SK-MEL-5 (cell line): Measurements from ENCODE around the gene CHRNG. TPM values are rescaled to one million over a fixed set of nuclear protein-coding genes. Genes with fewer than 3 reads are reported as not detected.
A peak's percentile ranks its signal among the peaks of the same experiment; 100 is the strongest.

ENCODE experiments used
- DNase-seq: peaks from one replicate; pipeline ENCODE4 v3.0.0-alpha.2; 2016; ENCODE audit warnings: low read depth, low spot score
- in situ Hi-C: cut with HindIII; loops from 2 replicates; pipeline ENCODE4 v1.10.0; 2016; ENCODE audit warnings: low sequenced_read_pairs, high pct_unique_total_duplicates, low pct_unique_long_range_greater_than_20kb
- total RNA-seq: library from RNA; depleted of rRNA; stranded (reverse); fragments of >200 nt; shearing (Covaris generic); gene quantifications from 2 replicates; pipeline ENCODE4 v1.2.3, GENCODE V29; 2014

Gene CHRNG
- total RNA-seq, 1 experiment from 2014 or later, result not detected

DNA sequence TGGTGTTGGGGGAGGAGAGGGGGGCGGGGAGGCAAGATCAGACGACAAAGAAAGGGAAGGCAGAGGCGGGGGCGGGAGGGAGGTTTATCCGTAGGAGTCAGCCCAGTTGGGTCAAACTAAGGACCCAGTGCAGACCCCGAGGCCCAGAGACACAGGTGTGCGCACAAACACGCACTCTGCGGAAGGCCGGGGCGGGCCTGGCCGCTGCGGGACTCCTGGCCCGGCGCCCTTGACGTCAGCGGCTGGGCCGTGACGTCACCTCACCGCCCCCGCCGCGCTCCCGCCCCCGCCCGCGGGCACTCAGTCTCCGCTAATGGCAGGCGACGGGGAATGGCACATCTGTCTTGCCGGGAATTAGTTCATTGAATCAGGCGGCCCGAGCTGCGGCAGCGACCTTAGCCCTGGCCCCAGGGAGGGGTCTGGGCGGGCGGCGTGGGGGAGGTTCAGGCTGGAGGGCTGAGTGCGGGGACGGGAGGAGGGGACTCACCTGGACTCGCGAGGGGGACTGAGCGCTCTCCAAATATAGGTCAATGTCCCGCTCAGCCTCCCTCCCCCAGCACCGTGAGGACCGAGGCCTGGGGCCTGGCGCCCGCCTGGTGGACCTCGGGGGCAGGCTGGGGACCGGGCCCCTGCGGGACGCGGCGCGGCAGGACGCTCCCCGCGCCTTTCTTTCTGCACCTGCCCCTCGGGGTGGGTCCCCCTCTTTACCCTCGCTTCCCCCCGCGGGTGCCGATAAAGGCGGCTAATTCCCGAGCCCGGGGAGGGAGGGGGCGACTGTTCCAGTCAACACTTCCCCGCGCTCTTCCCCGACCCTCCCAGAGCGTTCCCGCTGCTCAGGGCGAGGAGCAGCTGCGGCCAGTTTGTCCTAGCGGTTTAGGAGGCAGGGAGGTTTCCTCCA, 36.3 kb upstream of the CHRNG start:
- in situ Hi-C loops, result no loop called here
- no peak for DNase-seq

DNA sequence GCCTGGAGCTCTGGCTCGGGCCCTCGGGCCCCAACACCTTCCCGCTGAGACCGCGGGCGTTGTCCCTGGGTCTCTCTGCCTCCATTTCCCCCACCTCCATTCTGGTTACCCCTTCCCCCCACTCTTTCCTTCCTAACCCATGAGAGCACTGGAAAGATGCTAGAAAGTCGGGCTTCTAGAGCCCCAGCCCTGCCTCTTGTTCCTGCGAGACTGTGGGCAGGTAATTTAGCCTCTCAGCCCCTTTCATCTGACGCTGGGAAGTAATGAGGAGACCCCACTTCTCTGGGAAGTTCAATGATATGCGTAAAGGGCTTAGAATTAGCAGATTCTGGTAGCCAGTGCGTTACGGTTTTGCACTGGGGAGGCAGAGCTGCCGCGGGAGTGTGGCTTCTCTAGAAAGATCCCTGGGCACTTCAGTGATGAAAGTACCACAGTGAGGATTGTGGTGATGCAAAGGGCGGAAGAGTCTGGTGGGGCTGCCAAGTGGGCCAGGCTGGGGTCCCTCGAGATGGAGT, 35.6 kb upstream of the CHRNG start:
- in situ Hi-C loops, result no loop called here

DNA sequence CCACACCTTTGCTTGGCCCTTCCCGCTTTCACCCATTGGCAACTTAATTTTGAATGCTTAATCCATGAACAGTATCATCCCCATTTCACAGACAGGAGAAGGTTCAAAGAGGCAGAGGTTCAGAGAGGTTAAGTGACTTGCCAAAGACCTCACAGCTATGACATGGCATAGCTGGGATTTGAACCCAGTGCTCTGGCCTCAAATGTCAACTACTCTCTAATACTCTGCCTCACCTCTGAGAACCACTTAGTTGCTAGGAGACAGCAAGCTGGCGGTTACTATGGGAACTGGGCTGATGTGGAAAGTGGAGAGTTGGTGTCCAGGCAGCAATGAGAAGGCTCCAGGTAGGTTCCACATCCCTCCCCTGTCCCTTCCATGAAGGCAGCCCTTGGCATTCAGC, 35.1 kb upstream of the CHRNG start:
- DNase-seq, result no peak
- in situ Hi-C loops, result no loop called here

More for the DNA sequence above, 35.6 kb upstream of the CHRNG start:
- no peak for DNase-seq

DNA sequence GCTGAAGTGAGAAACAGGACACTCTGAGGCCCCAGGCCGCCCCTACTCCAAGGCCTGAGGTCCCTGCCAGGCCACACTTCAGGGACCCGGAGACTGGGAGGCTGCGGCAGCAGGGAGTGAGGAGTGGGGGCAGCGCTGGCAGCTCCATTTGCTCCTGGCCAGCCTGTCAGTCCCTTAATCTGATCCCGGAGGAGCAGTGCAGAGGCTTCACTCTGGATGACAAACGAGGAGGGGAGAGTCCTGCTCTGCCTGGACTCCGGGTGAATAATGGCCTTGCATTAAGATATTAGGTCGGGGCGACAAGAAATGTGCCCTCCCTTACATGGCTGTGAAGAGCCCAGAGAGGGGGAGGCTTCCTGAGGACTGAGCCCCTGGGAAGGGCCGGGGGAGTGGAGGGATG, 33.6 kb upstream of the CHRNG start:
- DNase-seq, result no peak

DNA sequence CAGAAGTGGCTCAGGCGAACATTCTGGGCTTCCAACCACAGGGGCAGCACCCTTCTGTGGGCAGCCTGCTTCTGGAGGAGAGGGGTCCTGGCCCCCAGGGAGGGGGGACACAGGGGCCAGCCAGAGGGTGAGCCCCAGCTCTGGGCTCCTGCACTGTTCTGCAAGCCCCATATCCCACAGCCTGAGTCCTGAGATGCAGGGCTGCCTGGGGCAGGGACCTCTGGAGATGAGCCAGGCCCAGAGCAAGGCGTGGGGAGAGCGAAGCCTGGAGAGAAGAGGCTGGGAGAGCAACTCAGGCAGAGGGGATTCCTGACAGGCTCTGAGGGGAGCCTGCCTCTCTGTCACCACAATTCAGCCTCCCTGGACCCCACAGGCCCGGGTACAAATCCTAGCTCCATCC, 32.8 kb upstream of the CHRNG start:
- in situ Hi-C loops, result no loop called here
- no peak for DNase-seq

More for the DNA sequence above, 33.6 kb upstream of the CHRNG start:
- in situ Hi-C loops, result no loop called here

DNA sequence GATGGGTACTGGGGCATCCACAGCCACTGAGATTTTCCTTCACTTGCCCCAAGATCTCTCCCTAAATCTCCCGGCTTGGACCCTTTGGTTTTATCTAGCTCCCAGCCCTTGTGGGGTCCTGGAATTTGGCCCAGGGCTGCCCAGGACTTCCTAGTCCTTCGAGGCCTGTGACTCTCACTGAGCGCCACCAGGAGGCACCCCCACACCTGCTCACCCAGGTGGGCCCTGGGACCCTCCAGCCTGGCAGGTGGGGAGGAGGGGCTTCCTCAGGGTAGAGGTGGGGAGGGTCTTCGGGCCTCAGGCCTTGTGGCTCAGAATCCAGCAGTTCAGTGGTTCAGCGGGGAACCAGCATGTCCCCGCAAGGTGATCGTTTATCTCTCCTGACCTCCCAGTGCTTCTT, 31.2 kb upstream of the CHRNG start:
- in situ Hi-C loops, result no loop called here
- no peak for DNase-seq

DNA sequence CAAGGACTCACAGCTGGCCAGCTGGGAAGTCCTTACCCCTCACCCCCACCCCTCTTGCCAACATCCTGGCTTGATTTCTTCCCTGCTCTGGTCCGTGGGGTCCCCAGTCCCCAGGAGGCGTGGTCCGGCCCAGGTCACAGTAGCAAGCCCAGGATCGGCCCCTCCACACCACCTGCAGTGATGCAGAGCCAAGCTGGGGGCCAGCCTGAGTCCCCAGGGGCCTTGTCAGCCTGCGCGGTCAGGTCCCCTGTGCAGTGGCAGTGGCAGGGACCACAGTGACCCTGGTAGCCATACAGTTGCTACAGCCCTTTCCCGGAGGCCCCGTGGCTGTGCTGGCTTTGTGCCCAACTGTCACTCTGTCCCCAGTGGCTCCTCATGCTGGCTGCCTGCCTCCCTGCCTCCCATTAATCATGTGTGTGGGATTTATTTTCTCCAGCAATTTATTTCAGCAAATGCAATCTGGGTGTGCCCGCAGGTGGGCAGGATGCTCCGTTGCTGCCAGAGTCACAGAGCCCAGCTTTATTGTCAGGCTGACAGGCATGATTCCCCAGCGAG, 28.1 kb upstream of the CHRNG start:
- in situ Hi-C loops, result no loop called here
- no peak for DNase-seq

DNA sequence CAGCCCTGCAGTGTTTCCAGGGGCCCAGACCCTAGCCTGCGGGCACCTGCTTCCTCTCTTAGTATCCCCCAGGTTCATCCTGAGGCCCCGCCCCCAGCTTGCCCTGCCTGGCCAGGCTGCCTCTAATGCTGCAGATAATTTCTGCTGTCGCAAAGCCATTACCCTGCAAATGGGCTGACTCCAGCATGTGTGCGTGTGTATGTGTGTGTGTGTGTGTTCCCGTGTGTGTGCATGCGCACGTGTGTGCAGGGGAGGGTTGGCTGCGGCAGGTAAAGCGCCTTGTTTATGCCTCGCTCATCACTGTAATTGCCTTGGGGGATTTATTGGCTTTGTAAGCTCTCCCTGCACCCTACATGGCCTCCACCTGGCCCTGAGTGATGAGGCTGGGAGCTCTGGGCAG, 26.9 kb upstream of the CHRNG start:
- DNase-seq, result no peak
- in situ Hi-C loops, result no loop called here

DNA sequence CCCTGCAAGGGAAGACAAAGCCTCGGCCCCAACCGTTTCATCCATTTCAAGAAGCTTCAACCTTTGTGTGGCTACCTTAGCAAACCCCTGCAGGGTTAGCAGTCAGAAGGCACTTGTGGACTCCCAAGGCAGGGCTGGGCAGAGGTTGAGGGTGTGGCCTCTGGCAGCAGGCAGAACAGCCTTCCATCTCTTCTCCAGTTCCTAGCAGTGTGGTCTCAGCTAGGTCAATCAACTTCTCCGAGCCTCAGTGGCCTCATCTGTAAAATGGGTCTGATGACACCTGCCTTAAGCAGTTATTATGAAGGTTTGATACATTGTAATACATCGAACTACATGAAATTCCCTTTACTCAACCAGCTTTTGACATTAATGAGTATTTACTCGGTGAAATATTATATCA, 26.1 kb upstream of the CHRNG start:
- no peak for DNase-seq
- in situ Hi-C loops, result no loop called here

DNA sequence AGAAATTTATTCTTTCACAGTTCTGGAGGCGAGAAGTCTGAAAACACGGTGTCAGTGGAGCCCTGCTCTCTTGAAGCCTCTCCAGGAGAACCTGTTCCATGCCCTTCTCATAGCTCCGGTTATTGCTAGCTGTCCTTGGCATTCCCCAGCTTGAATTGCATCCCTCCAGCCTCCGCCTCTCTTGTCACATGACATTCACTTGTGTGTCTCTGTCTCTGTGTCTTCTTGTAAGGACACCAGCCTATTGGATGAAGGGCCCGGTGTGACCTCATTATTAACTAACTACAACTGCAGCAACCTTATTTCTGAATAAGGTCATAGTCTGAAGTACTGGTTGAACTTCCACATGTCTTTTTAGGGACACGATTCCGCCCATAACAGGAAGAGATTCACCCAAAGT, 23.9 kb upstream of the CHRNG start:
- no peak for DNase-seq
- in situ Hi-C loops, result no loop called here

DNA sequence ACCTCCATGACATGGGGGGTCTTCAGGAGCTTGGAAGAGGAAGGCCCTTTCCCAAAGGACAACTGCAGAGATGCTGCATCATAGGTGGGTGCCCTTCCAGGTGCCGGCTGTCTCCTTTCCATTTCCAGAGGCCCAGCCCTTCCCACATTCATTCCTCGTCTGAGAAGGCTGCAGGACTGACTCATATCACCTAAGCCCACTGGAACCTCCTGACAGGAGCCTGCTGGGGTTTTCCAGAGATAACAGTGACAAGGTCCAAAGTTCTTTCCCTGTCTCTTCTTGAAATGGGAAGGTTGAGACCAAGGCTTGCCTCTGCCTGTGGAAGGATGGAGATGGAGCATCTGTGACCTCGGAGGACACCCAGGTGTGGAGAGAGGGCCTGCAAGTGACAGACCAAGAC, 22.9 kb upstream of the CHRNG start:
- in situ Hi-C loops, result no loop called here
- DNase-seq, result no peak

DNA sequence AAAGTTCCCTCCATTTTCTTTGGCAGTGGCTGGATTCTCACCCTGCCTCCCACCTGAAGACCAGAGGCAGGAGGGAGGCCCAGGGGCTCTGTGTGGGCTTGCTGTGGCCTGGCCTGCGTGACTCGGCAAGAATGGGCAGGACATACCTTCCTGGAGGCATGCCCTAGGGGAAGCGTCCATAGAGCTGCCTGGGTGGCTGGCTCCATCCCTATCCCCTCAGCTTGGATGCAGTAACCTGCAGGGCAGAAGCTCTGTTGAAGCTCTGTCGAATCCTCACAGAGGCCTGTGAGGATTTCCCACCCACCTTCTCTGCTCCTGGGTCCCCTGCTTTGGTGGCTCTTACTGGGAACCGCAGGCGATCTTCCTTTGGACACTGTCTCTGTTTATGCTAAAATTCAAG, 20.6 kb upstream of the CHRNG start:
- DNase-seq, result no peak
- in situ Hi-C loops, result no loop called here

DNA sequence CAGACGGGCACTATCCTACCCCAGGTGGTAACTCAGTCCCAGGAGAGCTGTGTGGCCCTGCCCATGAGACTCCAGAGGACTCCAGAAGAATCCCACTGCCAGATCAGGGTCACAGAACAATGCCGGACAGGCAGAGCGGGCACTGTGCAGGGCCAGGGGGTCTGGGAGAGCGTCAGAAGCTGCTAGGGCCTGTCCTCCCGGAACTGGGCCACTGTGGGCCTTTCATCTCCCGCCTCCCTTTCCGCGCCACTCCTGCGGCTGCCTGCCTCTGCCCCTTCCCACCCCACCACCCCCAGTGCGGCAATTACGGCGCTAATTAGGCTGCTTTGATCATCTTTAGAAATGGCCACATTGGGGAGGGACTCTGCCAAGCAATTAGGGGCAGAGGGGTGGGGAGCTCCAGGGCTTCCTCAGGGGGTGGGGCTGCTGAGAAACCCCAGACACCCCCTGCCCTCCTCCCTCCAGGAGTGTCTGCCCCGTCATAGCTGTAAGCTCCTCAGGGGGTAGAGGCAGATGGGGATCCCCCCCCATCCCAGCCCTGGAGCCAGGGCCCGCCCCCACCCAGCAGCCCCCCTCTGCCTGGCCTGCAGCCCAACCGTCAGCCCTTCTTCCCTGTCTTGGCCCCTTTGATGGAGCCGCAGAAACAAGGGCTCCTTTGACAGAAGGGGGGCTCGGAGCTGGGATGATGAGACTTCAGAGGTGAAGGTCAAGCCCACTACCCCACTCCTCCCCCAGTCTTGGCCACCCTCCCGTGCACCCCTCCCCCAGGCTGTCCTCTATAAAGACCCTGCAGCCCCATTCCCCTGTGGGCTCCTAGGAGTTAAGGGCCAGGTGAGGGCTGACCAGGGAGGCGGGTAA, 19.7 kb upstream of the CHRNG start, which contains the start of gene PRSS56:
Gene PRSS56, plus strand, starts transcription at position 808 of the 858 bp plus-strand sequence. CDS start 211 bp downstream, outside the sequence.
- DNase-seq, result no peak

DNA sequence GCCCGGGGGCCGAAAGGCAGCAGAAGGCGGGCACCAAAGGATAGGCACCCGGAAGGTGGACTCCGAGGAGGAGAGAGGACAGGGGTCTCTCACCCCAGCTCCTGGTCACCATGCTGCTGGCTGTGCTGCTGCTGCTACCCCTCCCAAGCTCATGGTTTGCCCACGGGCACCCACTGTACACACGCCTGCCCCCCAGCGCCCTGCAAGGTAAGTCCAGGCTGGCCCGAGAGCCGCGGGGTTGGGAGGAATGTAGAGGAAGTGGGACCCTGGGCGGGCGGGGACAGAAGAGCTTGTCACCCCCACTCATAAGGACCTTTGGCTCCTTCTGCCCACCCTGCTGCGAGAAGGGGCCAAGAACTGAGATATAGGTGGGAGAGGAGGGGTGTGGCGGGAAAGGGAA, 19.0 kb upstream of the CHRNG start:
- in situ Hi-C loops, result no loop called here

More for the DNA sequence above, 19.7 kb upstream of the CHRNG start, which contains the start of gene PRSS56:
- in situ Hi-C loops, result no loop called here

DNA sequence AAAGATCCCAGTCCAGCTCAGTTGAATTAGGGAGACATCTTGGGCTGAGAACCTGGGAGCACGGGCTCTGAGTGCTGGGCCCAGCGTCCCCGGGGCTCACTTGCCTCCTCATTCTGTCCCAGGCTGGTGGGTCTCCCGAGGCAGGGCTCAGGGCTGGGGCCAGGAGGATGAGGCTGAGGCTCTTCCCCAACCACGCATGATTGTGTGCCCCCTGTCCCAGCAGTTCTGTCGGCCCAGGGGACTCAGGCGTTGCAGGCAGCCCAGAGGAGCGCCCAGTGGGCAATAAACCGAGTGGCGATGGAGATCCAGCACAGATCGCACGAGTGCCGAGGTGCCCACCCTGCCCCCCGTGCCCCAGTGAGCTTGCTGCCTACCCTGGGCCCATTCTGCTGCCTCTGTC, 18.4 kb upstream of the CHRNG start:
- DNase-seq, result no peak
- in situ Hi-C loops, result no loop called here

More for the DNA sequence above, 19.0 kb upstream of the CHRNG start:
- DNase-seq, result no peak

DNA sequence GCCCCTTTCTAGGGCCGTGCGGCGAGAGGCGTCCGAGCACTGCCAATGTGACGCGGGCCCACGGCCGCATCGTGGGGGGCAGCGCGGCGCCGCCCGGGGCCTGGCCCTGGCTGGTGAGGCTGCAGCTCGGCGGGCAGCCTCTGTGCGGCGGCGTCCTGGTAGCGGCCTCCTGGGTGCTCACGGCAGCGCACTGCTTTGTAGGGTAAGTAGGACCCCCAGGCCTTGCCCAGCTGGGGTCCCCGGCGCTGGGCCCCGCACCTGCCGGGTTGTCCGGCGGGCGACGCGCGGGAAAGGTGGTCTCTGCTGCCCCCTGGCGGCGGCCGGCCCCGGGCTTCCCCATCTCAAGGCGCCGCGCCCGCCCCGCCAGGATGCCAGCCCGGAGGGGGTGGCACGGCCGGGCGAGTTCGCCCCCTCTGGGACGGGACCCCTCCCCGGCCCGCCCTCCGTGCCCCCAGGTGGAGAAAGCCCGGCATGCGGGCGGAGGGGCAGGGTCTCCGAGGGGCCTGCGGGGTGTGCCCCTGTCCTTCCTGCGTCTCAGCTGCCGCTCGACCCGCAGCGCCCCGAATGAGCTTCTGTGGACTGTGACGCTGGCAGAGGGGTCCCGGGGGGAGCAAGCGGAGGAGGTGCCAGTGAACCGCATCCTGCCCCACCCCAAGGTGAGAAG, 17.4 kb upstream of the CHRNG start:
- DNase-seq, result peak; percentile 32

DNA sequence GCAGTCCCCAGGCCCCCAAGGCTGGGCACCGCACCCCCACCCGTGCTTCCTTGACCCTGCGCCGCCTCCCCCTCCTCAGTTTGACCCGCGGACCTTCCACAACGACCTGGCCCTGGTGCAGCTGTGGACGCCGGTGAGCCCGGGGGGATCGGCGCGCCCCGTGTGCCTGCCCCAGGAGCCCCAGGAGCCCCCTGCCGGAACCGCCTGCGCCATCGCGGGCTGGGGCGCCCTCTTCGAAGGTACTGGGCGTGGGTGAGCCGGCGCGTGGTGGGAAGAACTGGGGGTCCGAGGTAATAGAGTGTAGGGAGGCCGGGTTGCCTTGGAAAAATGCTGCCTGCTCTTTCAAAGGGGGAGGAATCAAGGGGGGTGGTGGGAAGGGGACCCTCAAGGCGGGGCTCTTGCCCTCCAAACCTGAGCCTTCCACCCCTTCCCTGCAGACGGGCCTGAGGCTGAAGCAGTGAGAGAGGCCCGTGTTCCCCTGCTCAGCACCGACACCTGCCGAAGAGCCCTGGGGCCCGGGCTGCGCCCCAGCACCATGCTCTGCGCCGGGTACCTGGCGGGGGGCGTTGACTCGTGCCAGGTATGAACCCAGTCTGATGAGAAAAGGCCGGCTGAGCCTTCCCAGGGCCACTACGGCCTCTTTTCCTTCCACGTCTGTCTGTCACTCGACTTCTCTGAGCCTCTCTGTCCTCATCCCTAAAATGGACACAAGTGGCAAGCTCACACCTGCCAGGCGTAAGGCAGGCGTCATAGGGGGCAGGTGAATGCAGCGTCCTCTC, 16.7 kb upstream of the CHRNG start:
- in situ Hi-C loops, result no loop called here
- DNase-seq, result no peak

More for the DNA sequence above, 17.4 kb upstream of the CHRNG start:
- in situ Hi-C loops, result no loop called here
